K562 (cell line): ENCODE results near the gene CACNA1I. TPM values are rescaled to one million over a fixed set of nuclear protein-coding genes. Genes with fewer than 3 reads are reported as not detected.

Experiments used
- CC2D1A ChIP-seq: fragments of 450-650 bp; IDR thresholded peaks from 2 replicates; pipeline ENCODE4 v1.6.1; 2017; ENCODE audit warnings: mild to moderate bottlenecking
- CCNT2 ChIP-seq: IDR thresholded peaks from 2 replicates; pipeline ENCODE4 v1.6.1; 2011; ENCODE audit warnings: borderline replicate concordance, low read depth, mild to moderate bottlenecking, moderate library complexity, mixed read lengths, low read length; ENCODE audit not compliant: insufficient read length; ENCODE audit errors: extremely low read depth
- CXXC5 ChIP-seq: fragments of 250-450 bp; sonication (Bioruptor Pico); IDR thresholded peaks from 2 replicates; pipeline ENCODE4 v1.8.0; 2022; ENCODE audit warnings: inconsistent platforms, mild to moderate bottlenecking, moderate library complexity
- DEAF1 ChIP-seq: fragments of 450-650 bp; formaldehyde crosslinking; IDR thresholded peaks from 2 replicates; pipeline ENCODE4 v1.4.0; 2020; ENCODE audit warnings: mild to moderate bottlenecking, moderate library complexity
- KDM5B ChIP-seq: fragments of 200-600 bp; sonication (generic); IDR thresholded peaks from 2 replicates; pipeline ENCODE4 v1.6.1; 2012; ENCODE audit warnings: low read depth, mild to moderate bottlenecking, moderate library complexity, low read length, control low read depth, inconsistent platforms; ENCODE audit not compliant: insufficient replicate concordance
- MCM5 ChIP-seq: fragments of 450-650 bp; IDR thresholded peaks from 2 replicates; pipeline ENCODE4 v1.6.1; 2016; ENCODE audit warnings: low read depth
- MYNN ChIP-seq, 2 experiments: sonication (generic); formaldehyde crosslinking in 1 of 2; IDR thresholded peaks; 2 replicates each; pipeline versions ENCODE4 v1.5.0 to v1.6.1; 2016 to 2020; ENCODE audit warnings: antibody characterized with exemption in 1 of 2, missing genetic modification reagents in 1 of 2
- PHF20 ChIP-seq: fragments of 450-650 bp; IDR thresholded peaks from 2 replicates; pipeline ENCODE4 v1.6.1; 2018; ENCODE audit not compliant: partially characterized antibody
- PHF8 ChIP-seq: fragments of 200-600 bp; sonication (generic); IDR thresholded peaks from 2 replicates; pipeline ENCODE4 v1.6.1; 2012; ENCODE audit warnings: mixed run types, mild to moderate bottlenecking, inconsistent platforms, low read length, moderate library complexity, borderline replicate concordance
- RAD21 ChIP-seq, 2 experiments: fragments of 250-450 bp in 1 of 2; fragments of 450-650 bp in 1 of 2; sonication (Bioruptor Pico) in 1 of 2; formaldehyde crosslinking in 1 of 2; IDR thresholded peaks in 1 of 2; conservative IDR thresholded peaks in 1 of 2; 2 replicates each; pipeline versions ENCODE4 v1.4.0 to v1.8.0; 2020 to 2022; ENCODE audit warnings: mild to moderate bottlenecking in 2 of 2, moderate library complexity in 1 of 2
- RCOR1 ChIP-seq, 2 experiments: IDR thresholded peaks; 2 replicates each; pipeline ENCODE4 v1.6.1; 2012; ENCODE audit warnings: low read depth in 2 of 2, low read length in 2 of 2, borderline replicate concordance in 1 of 2, improper control_type of control experiment in 1 of 2
- REST ChIP-seq, 2 experiments: fragments of 450-650 bp; formaldehyde crosslinking in 1 of 2; IDR thresholded peaks; 2 replicates each; pipeline versions ENCODE4 v1.4.0 to v1.6.1; 2014 to 2020; ENCODE audit warnings: mild to moderate bottlenecking in 2 of 2, borderline replicate concordance in 1 of 2, low read depth in 1 of 2
- SMARCA4 ChIP-seq: fragments of 450-650 bp; IDR thresholded peaks from 2 replicates; pipeline ENCODE4 v1.6.1; 2016
- STAG1 ChIP-seq: sonication (generic); formaldehyde crosslinking; IDR thresholded peaks from 2 replicates; pipeline ENCODE4 v1.5.0; 2020; ENCODE audit warnings: missing genetic modification reagents, borderline replicate concordance
- TEAD1 ChIP-seq, 2 experiments: fragments of 450-650 bp in 1 of 2; sonication (generic) in 1 of 2; formaldehyde crosslinking; IDR thresholded peaks; 2 replicates each; pipeline versions ENCODE4 v1.4.0 to v1.8.0; 2020 to 2022; ENCODE audit warnings: mild to moderate bottlenecking in 2 of 2, missing genetic modification reagents in 1 of 2
- ZNF431 ChIP-seq: sonication (generic); formaldehyde crosslinking; IDR thresholded peaks from 2 replicates; pipeline ENCODE4 v1.8.0; 2022; ENCODE audit warnings: mild to moderate bottlenecking, missing genetic modification reagents
- polyA plus RNA-seq, 8 experiments: library from polyadenylated mRNA; depleted of rRNA in 4 of 8; stranded (reverse) in 5 of 8; unstranded in 3 of 8; fragments of >200 nt; fragmentation: Nextera tagmentation in 2 of 8; fragmentation: Illumina TruSeq in 1 of 8; extraction: Ambion mirVana in 2 of 8; extraction: Trizol in 1 of 8; gene quantifications; 2 replicates each; pipeline versions ENCODE4 v1.2.1 to v1.2.3, GENCODE V29; 2011 to 2014; ENCODE audit warnings: inconsistent platforms in 1 of 8, missing spikeins in 1 of 8
- total RNA-seq, 7 experiments: library from RNA; depleted of rRNA in 6 of 7; stranded (reverse); fragments of >200 nt in 6 of 7; fragmentation: Illumina TruSeq in 2 of 7; extraction: Trizol in 2 of 7; gene quantifications; 2 replicates each; pipeline versions ENCODE4 v1.2.1 to v1.2.3, GENCODE V29; 2011 to 2021; ENCODE audit warnings: low replicate concordance in 1 of 7

The CACNA1I gene
- total and polyA plus RNA-seq, 9 of the 15 experiments (the other 6 are each of a cell fraction or from before 2014, with no cell fraction given) = 0.01 to 0.79 (median 0.32) TPM; not detected in 1

- TF ChIP-seq ZNF431 (CRISPR knock-in tag) = no peak
- peak; percentile 41 for TF ChIP-seq CCNT2
- peak; percentile 64 for TF ChIP-seq DEAF1
- peak; percentile 70 to 80 for TF ChIP-seq RAD21 (CRISPR knock-in tag; conservative IDR thresholded peaks at IDR 0.05 in 1 of 2, IDR thresholded peaks at IDR 0.05 in 1 of 2)
- peak in 1 of 2 experiments; percentile 30; a peak in 1 of 4 replicates for TF ChIP-seq RCOR1 (IDR thresholded peaks at IDR 0.05; ENCODE audit: borderline replicate concordance in 1 of 2, low read depth in 2 of 2, low read length in 2 of 2)
- peak; percentile 63; the same call in 1 of the 2 replicates for TF ChIP-seq REST (IDR thresholded peaks at IDR 0.05; ENCODE audit: borderline replicate concordance)
- 0 out of 2 replicates have a peak, but pooled peaks have one; percentile 22 for TF ChIP-seq REST (CRISPR knock-in tag; IDR thresholded peaks at IDR 0.05; ENCODE audit: low read depth)
- TF ChIP-seq MYNN (IDR thresholded peaks at IDR 0.05) = 0 out of 2 replicates have a peak, but pooled peaks have one; percentile 34
- no peak for TF ChIP-seq MYNN (CRISPR knock-in tag; IDR thresholded peaks at IDR 0.05)
- TF ChIP-seq TEAD1 (CRISPR knock-in tag; IDR thresholded peaks at IDR 0.05) = peak; percentile 99 to 100
- TF ChIP-seq SMARCA4 = 0 out of 2 replicates have a peak, but pooled peaks have one; percentile 47
- TF ChIP-seq MCM5 = no peak
- peak; percentile 36; the same call in 1 of the 2 replicates for TF ChIP-seq CC2D1A
- TF ChIP-seq CXXC5 = peak; percentile 53; the same call in 1 of the 2 replicates
- TF ChIP-seq STAG1 (CRISPR knock-in tag) = peak; percentile 99
- TF ChIP-seq KDM5B = no peak
- peak; percentile 43 for TF ChIP-seq PHF20
- TF ChIP-seq PHF8 = peak; percentile 20; the same call in 1 of the 2 replicates
Measured at GRCh38 chr22:39534591-39535356, 35.8 kb upstream of the CACNA1I start (continued).
